IgD-negative memory B cell (primary cell): ENCODE measurements around the gene BCAS1. TPM values are rescaled to one million over a fixed set of nuclear protein-coding genes. Genes with fewer than 3 reads are reported as not detected.

Experiments
- H3K27ac Mint-ChIP-seq, 3 donors: one replicate each; pipeline ENCODE4 v1.8.0; 2020 to 2022; ENCODE audit warnings: mild to moderate bottlenecking in 3 of 3, mixed read lengths in 3 of 3, moderate library complexity in 1 of 3
- H3K27me3 Mint-ChIP-seq: one replicate; pipeline ENCODE4 v1.8.0; 2021; ENCODE audit warnings: mixed read lengths
- H3K36me3 Mint-ChIP-seq: one replicate; pipeline ENCODE4 v1.8.0; 2020; ENCODE audit warnings: mild to moderate bottlenecking, mixed read lengths
- H3K4me1 Mint-ChIP-seq, 3 donors: one replicate each; pipeline ENCODE4 v1.8.0; 2020 to 2022; ENCODE audit warnings: mixed read lengths in 3 of 3, mild to moderate bottlenecking in 1 of 3
- H3K4me3 Mint-ChIP-seq, 4 donors: one replicate each; pipeline ENCODE4 v1.8.0; 2020 to 2022; ENCODE audit warnings: mild to moderate bottlenecking in 4 of 4, mixed read lengths in 4 of 4, moderate library complexity in 3 of 4
- H3K9me3 Mint-ChIP-seq, 3 donors: one replicate each; pipeline ENCODE4 v1.8.0; 2020 to 2021; ENCODE audit warnings: mixed read lengths in 3 of 3, mild to moderate bottlenecking in 1 of 3
- polyA plus RNA-seq: library from polyadenylated mRNA; unstranded; fragments of 300-500 nt; fragmentation: Illumina TruSeq; gene quantifications from one replicate; pipeline ENCODE4 v1.2.3, GENCODE V29; 2021

The BCAS1 gene
- polyA plus RNA-seq, 1 donor from 2014 or later: 1.8 TPM

DNA sequence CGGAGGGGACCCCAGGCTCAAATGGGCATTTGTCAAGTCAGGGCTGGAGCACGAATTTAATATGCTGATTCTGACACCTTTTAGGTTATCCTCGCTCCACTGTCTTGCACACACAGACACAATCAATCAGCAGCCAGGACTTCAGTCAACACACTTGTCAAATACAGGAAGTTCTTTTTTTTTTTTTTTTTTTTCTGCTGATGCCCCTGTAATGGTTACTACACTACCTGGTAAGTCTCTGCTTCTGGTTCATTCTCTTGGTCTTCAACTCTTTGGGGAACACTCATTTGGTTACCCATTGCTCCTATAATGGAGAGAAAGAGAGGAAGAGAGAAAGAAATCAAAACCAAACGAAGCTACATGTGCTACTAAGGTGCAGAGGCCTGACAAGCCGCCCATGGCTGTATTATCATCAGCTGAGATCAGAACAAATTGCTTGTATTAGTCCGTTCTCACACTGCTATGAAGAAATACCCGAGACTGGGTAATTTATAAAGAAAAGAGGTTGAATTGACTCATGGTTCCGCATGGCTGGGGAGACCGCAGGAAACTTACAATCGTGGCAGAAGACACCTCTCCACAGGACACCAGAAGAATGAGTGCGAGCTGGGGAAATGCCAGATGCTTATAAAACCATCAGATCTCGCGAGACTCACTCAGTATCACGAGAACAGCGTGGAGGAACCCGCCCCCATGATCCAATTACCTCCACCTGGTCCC lies 11.8 kb downstream of the BCAS1 start:
- H3K9me3 Mint-ChIP-seq: peaks cover 0 to 4% (median 1%) of the 10 kb centered on the region in 3 donors
- peak overlapping the region in 3 of 4 donors; percentile 18 to 60 (median 28) for H3K4me3 Mint-ChIP-seq
- no peaks in the 10 kb centered on the region for H3K36me3 Mint-ChIP-seq
- H3K27ac Mint-ChIP-seq: peak overlapping the region; percentile 30 to 77 (median 60)
- H3K27me3 Mint-ChIP-seq: no peaks in the 10 kb centered on the region
- peaks cover 8 to 27% (median 12%) of the 10 kb centered on the region in 3 donors for H3K4me1 Mint-ChIP-seq

DNA sequence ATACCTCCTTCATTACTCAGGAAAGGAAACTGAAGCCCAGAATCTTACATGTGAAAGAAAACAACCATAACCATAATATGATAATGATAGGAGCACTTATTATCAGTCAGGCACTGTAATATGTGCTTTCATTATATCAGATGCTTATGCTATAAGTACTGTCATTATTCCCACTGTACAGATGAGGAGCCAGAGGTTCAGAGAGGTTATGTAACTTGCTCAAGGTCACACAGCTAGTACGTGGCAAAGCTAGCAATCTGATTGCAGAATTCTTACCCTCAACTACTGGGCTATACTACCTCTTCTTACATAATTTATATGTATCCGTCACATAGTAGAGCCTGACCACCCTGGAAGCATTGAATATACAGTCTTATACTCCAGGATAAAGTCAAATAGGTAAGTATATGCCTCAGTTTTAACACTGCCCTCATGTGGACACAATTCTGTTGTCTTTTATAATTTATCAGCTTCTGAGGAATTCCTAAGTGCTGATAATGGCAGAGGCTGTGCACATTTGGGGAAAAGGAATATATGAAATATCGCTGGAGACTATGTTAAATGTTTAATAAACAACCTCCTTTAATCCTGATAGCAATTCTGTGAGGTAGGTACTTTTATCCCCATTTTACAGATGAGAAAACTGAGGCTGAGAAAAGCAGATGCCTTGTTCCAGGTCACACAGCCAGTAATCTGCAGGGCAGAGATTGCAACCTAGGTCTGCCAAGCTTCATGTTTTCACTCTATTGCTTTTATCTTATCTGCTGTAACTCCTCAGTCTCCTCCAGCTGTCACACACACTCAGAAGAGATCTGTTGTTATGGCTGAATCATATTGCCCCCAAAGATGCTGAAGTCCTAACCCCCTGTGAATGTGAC lies 13.4 kb downstream of the BCAS1 start:
- peak overlapping the region in 1 of 4 donors; percentile 61 for H3K4me3 Mint-ChIP-seq

DNA sequence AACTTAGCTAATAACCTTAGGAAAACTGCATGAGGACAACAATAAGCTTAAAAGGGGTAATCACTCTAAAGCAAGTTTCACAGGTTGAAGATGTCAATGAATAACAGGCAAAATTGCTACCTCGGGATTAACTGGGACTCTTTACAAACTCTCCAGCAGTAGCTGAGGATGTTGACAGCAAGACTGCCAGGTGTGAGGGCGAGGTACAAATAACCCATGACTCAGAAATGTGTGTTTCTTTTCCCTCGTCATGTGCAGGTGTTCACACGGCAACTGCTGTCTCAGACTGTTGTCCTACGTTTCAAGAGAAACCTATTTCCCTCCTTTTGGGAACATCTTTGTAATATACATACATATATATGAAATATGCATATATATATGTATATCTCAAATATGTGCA lies 15.9 kb downstream of the BCAS1 start:
- Mint-ChIP-seq H3K27ac (no peak overlapping the region), H3K9me3 (peaks cover 0 to 10% (median 1%) of the 10 kb centered on the region in 3 donors)

More for the DNA sequence above, 13.4 kb downstream of the BCAS1 start:
- Mint-ChIP-seq H3K36me3 (no peaks in the 10 kb centered on the region), H3K9me3 (peaks cover 0 to 4% (median 1%) of the 10 kb centered on the region in 3 donors), H3K27me3 (no peaks in the 10 kb centered on the region), H3K27ac (no peak overlapping the region), H3K4me1 (peaks cover 7 to 18% (median 12%) of the 10 kb centered on the region in 3 donors)

DNA sequence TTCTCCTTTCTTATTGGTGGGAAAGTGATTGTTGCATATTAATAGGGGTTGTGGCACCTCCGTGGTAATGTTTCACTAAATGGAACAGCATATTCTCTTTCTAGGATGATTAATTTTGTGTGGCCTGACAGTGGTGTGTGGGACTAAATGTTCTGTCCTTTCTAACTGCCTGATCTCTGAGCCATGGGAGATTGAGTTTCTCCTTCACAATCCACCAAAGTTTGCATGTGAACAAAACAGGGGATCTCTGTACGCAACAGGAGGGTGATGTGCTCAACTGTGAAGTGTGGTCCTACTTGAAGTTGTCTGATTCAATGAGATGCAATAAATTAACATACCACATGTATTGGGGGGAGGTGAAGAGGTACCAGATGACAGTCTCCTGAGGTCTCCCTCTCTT lies 19.3 kb downstream of the BCAS1 start:
- Mint-ChIP-seq H3K4me3 (no peak overlapping the region), H3K27ac (no peak overlapping the region), H3K27me3 (no peaks in the 10 kb centered on the region), H3K4me1 (peaks cover 7 to 10% (median 8%) of the 10 kb centered on the region in 3 donors), H3K36me3 (peaks cover 2% of the 10 kb centered on the region), H3K9me3 (peaks cover 4 to 23% (median 7%) of the 10 kb centered on the region in 3 donors)

More for the DNA sequence above, 15.9 kb downstream of the BCAS1 start:
- Mint-ChIP-seq H3K4me1 (peaks cover 7 to 16% (median 12%) of the 10 kb centered on the region in 3 donors), H3K36me3 (peaks cover 2% of the 10 kb centered on the region), H3K4me3 (no peak overlapping the region), H3K27me3 (no peaks in the 10 kb centered on the region)

DNA sequence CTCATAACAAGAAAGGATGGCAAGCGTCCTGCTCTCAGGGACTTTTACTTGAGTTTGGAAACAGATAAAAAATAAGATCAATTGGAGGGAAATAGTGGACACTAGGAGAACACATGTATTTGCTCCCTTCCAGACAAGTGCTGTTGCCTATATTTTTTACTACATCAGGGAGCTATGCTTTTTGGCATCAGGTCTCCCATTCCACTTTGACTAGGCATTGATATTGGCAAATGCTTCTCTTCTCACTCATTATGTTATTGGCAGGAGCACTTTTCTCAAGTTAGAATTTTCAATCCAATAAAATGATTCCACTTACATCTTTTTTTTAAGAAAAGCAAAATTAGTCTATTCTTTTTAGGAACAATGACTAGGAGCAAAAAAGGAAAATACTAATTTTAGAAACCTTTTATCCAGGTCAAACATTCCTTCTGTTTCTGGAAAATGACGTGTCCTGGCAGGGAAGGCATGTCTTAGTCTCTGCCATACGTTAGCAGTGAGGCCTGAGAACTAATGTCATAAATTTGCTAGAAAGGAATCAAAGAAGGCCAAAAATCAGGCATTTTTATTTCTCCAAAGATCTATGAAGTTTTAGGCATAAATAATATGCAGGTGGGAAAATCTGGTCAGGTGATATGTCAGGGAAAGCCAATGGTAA lies 21.4 kb downstream of the BCAS1 start:
- H3K4me3 Mint-ChIP-seq: no peak overlapping the region
- no peaks in the 10 kb centered on the region for H3K27me3 Mint-ChIP-seq
- H3K27ac Mint-ChIP-seq: no peak overlapping the region
- H3K36me3 Mint-ChIP-seq: peaks cover 4% of the 10 kb centered on the region
- H3K9me3 Mint-ChIP-seq: peaks cover 4 to 19% (median 8%) of the 10 kb centered on the region in 3 donors
- H3K4me1 Mint-ChIP-seq: peaks cover 7 to 10% (median 8%) of the 10 kb centered on the region in 3 donors

DNA sequence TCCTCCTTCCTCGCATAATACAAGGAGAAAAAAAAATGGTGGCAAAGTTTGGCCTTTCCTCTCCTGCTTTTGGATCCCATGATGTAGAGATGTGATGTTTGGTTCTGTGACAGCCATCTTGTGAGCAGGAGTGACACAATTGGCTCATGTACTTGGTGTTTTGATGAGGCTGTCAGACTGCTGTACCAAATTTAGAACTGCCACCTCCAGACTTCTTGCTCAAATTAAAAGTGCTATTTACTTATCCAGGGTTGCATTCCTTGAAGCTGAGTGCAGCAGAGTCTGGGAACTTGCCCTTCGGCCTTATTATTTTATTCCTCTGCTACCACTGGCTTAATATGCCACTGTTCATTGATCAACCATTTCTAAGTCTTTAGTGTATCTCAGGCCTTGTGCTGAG lies 21.9 kb downstream of the BCAS1 start:
- Mint-ChIP-seq H3K4me1 (peaks cover 7 to 10% (median 8%) of the 10 kb centered on the region in 3 donors), H3K4me3 (no peak overlapping the region), H3K9me3 (peaks cover 4 to 19% (median 8%) of the 10 kb centered on the region in 3 donors), H3K27me3 (no peaks in the 10 kb centered on the region), H3K36me3 (peaks cover 4% of the 10 kb centered on the region), H3K27ac (no peak overlapping the region)

DNA sequence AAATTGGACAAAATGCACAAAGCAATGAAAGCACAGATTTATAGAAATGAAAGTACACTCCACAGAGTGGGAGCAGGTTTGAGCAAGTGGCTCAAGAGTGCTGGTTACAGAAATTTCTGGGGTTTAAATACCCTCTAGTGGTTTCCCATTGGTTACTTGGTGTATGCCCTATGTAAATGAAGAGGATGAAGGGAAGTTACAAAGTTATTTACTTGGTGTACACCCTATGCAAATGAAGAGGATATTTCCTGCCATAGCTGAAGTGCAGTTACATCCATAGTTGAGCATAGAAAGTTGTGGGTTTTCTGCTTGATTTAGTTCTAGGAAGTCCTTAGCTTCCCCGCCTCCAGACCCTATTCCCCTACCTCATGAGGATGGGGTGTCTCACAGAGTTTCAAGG lies 22.7 kb downstream of the BCAS1 start:
- no peaks in the 10 kb centered on the region for H3K27me3 Mint-ChIP-seq
- peaks cover 6% of the 10 kb centered on the region for H3K36me3 Mint-ChIP-seq
- H3K4me1 Mint-ChIP-seq: peaks cover 7 to 10% (median 8%) of the 10 kb centered on the region in 3 donors
- H3K27ac Mint-ChIP-seq: no peak overlapping the region
- H3K4me3 Mint-ChIP-seq: peak overlapping the region in 1 of 4 donors; percentile 30
- peaks cover 4 to 19% (median 8%) of the 10 kb centered on the region in 3 donors for H3K9me3 Mint-ChIP-seq

DNA sequence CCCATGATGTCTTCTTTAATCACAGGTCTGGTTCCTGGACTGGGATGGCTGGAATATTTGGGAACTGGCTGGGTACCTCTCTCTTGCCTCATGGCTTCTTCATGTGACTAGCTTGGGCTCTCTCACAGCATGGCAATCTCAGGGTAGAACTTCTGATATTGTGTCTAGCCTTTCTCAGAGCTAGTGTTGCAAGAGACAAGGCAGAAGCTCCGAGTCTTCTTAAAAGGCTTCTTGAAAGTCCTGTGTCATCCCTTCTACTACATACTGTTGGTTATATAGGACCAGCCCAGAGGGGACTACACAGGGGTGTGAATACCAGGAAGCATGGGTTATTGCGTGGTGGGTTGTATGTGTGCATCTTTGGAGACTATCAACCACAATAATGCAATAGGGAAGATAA lies 23.3 kb downstream of the BCAS1 start:
- H3K36me3 Mint-ChIP-seq: peaks cover 6% of the 10 kb centered on the region
- H3K4me3 Mint-ChIP-seq: peak overlapping the region in 1 of 4 donors; percentile 30
- H3K27me3 Mint-ChIP-seq: no peaks in the 10 kb centered on the region
- no peak overlapping the region for H3K27ac Mint-ChIP-seq
- peaks cover 4 to 19% (median 8%) of the 10 kb centered on the region in 3 donors for H3K9me3 Mint-ChIP-seq
- H3K4me1 Mint-ChIP-seq: peaks cover 7 to 10% (median 8%) of the 10 kb centered on the region in 3 donors

DNA sequence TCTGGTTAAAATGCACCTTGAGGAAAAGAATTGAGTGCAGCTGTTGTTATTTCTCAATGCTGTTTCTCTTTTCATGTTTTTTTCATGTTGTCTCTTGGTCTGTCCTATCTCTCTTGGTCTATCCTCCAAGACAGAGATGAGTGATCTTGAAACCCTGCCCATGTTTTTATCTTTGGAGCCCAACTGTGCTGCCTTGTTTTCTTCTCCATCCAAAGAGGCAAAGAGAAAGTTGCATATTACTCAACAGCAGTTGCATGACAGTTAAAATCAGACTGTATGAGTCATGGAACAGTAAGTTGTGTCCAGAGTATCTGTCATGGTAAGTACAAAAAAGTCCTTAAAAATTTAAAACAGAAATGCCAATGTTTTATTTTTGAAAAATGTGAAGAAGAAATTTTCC lies 26.2 kb downstream of the BCAS1 start:
- Mint-ChIP-seq H3K4me3 (no peak overlapping the region), H3K4me1 (peaks cover 7 to 10% (median 8%) of the 10 kb centered on the region in 3 donors), H3K27ac (no peak overlapping the region), H3K9me3 (peaks cover 4 to 13% (median 8%) of the 10 kb centered on the region in 3 donors), H3K36me3 (peaks cover 4% of the 10 kb centered on the region), H3K27me3 (no peaks in the 10 kb centered on the region)

DNA sequence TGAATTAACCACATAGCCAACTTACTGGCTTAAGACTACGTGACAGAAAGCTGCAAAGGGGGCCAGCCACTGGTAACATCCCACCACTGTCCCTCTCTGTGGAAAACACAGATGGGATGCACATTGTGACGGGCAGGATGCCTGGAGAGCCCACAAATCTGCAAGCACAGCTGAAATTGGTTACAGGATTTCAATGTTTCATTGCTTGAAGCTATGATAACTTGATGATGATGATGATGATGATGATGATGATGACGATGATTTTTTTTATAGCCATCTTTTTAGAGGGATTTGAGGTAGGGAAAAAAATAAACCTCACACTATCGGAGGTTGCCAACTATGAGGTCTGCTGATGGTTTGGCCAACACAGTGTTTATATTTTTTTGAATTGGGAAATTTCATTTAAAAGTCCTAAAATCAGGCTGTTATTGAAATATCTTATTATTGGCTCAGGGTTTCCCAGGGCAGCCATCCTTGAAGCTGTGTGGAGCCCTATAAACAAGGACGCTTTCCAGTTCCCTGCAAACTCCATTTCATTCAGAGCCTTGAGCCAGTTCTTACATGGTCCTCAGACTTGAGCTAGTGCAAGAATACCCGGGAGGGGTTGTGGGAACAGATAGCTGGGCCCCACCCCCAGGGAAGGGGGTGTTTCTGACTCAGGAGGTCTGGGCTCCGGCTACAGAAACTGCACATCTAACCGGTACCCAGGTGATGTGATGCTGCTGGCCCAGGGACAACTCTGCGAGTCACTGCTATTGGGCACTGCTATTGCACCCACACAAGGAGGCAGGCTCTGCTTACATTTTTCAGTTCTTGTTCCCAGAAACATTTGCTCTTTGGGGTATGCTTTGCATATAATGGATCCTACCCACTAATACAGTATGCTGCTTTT lies 27.1 kb downstream of the BCAS1 start:
- Mint-ChIP-seq H3K4me1 (peaks cover 7 to 10% (median 8%) of the 10 kb centered on the region in 3 donors), H3K4me3 (peak overlapping the region in 1 of 4 donors; percentile 54), H3K36me3 (peaks cover 4% of the 10 kb centered on the region), H3K9me3 (peaks cover 4 to 13% (median 8%) of the 10 kb centered on the region in 3 donors), H3K27me3 (peaks cover 2% of the 10 kb centered on the region), H3K27ac (no peak overlapping the region)

DNA sequence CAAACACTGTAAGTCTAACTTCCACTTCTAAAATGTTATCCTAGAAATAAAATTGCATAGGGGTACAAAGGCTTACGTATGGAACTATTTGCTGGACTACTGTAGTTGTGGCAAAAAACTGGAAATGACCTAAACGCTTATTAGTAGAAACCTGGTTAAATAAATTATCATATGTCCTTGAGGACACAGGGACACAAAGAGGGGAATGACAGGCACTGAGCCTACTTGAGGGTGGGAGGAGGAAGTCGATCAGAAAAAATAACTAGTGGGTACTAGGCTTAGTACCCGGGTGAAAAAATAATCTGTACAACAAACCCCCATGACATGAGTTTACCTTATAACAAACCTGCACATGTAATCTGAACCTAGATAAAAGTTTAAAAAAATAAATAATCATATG lies 28.4 kb downstream of the BCAS1 start:
- no peak overlapping the region for H3K4me3 Mint-ChIP-seq
- H3K36me3 Mint-ChIP-seq: peaks cover 6% of the 10 kb centered on the region
- no peaks in the 10 kb centered on the region for H3K4me1 Mint-ChIP-seq
- peaks cover 4% of the 10 kb centered on the region for H3K27me3 Mint-ChIP-seq
- peaks cover 0 to 2% (median 2%) of the 10 kb centered on the region in 3 donors for H3K9me3 Mint-ChIP-seq
- no peak overlapping the region for H3K27ac Mint-ChIP-seq

DNA sequence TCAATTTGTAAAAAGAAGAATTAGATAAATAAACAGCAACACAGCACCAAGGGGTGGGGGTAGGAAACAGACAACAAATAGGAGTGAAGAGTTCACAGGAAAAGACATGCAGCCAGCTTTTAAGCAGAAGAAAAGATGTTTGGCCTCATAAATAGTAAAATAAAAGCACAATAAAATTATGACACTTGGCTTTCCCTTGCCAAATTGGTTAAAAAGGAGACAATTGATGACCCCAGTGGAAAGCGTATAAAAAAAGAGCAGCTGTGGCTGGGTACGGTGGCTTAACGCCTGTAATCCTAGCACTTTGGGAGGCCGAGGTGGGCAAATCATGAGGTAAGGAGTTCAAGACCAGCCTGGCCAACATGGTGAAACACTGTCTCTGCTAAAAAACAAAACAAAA lies 29.1 kb downstream of the BCAS1 start:
- Mint-ChIP-seq H3K36me3 (peaks cover 6% of the 10 kb centered on the region), H3K4me3 (no peak overlapping the region), H3K27ac (no peak overlapping the region), H3K9me3 (peaks cover 0 to 2% (median 0%) of the 10 kb centered on the region in 3 donors), H3K4me1 (no peaks in the 10 kb centered on the region), H3K27me3 (peaks cover 5% of the 10 kb centered on the region)

DNA sequence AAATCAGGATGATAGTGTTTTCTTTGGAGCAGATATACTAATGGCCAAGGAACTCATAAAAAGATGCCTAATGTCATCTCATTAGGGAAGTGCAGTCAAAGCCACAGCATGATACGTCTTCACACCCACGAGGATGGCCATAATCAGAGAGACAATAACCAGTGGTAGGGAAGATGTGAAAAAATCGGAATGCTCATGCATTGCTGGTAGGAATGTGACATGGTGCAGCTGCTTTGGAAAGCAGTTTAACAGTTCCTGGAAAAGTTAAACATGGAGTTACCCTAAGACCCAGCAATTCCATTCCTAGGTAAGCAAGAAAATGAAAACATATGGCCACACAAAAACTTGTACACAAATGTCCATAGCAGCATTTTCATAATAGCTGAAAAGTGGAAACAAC lies 29.9 kb downstream of the BCAS1 start:
- Mint-ChIP-seq H3K27ac (no peak overlapping the region), H3K4me3 (no peak overlapping the region), H3K27me3 (peaks cover 7% of the 10 kb centered on the region), H3K9me3 (no peaks in the 10 kb centered on the region), H3K4me1 (no peaks in the 10 kb centered on the region), H3K36me3 (peaks cover 3% of the 10 kb centered on the region)

DNA sequence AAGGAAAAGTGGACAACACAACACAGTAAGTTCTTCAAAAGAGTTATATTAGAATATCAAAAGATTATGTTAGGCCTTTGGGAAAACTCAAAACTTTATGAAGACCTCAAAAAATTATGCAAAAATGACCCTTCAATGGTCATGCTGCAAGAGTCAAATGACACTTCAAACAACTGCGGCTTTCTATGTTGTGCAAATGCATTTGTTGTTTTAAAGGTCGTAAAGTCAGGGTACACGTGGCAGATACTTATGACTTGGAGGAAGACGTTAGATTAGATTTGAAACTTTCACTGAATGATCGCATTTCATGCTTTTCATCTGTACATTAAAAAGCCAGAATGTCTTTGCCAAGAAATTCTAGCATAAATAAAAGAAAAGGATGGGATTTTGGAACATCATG lies 31.4 kb downstream of the BCAS1 start:
- no peak overlapping the region for H3K27ac Mint-ChIP-seq
- H3K27me3 Mint-ChIP-seq: peaks cover 7% of the 10 kb centered on the region
- H3K9me3 Mint-ChIP-seq: no peaks in the 10 kb centered on the region
- peaks cover 3% of the 10 kb centered on the region for H3K36me3 Mint-ChIP-seq
- no peak overlapping the region for H3K4me3 Mint-ChIP-seq
- no peaks in the 10 kb centered on the region for H3K4me1 Mint-ChIP-seq
